HEK293T (cell line): ENCODE results near the gene HSDL2.
"Not testable (repeated sequence)": the region's sequence is repeated elsewhere in the genome, so short reads cannot be mapped to it uniquely, and the experiment has no call there.

Experiments
- CTCF ChIA-PET: fragments of 350-600 bp; formaldehyde crosslinking; extraction: SDS; loops from one replicate; lab custom pipeline; 2021; ENCODE audit warnings: antibody characterized with exemption, inconsistent platforms; lab: Yijun Ruan, JAX
- POLR2A ChIA-PET: fragments of 350-600 bp; formaldehyde crosslinking; extraction: SDS; loops from one replicate; lab custom pipeline; 2020; ENCODE audit warnings: antibody characterized with exemption, inconsistent platforms; lab: Yijun Ruan, JAX
- DNase-seq: peaks from one replicate; pipeline ENCODE4 v3.0.0; 2012; ENCODE audit warnings: mixed read lengths; ENCODE audit errors: extremely low spot score
- ARNT ChIP-seq: fragments of 450-650 bp; IDR thresholded peaks from 2 replicates; pipeline ENCODE4 v1.6.1; 2017; ENCODE audit warnings: mild to moderate bottlenecking
- BHLHE40 ChIP-seq: fragments of 450-650 bp; IDR thresholded peaks from 2 replicates; pipeline ENCODE4 v1.6.1; 2016; ENCODE audit warnings: mild to moderate bottlenecking, moderate library complexity, borderline replicate concordance
- CTBP1 ChIP-seq: fragments of 450-650 bp; IDR thresholded peaks from 2 replicates; pipeline ENCODE4 v1.6.1; 2016; ENCODE audit warnings: borderline replicate concordance
- ELF4 ChIP-seq: fragments of 450-650 bp; IDR thresholded peaks from 2 replicates; pipeline ENCODE4 v1.6.1; 2017; ENCODE audit warnings: antibody characterized with exemption
- FOXA1 ChIP-seq: fragments of 450-650 bp; IDR thresholded peaks from 2 replicates; pipeline ENCODE4 v1.6.1; 2016; ENCODE audit warnings: mild to moderate bottlenecking
- FOXK2 ChIP-seq: fragments of 450-650 bp; IDR thresholded peaks from 2 replicates; pipeline ENCODE4 v1.6.1; 2016; ENCODE audit warnings: mild to moderate bottlenecking
- FOXM1 ChIP-seq: fragments of 450-650 bp; IDR thresholded peaks from 2 replicates; pipeline ENCODE4 v1.6.1; 2017; ENCODE audit warnings: mild to moderate bottlenecking, borderline replicate concordance
- HDGF ChIP-seq: fragments of 450-650 bp; IDR thresholded peaks from 2 replicates; pipeline ENCODE4 v1.6.1; 2017; ENCODE audit warnings: antibody characterized with exemption, borderline replicate concordance
- L3MBTL2 ChIP-seq: fragments of 450-650 bp; conservative IDR thresholded peaks from 2 replicates; pipeline ENCODE4 v1.6.1; 2016; ENCODE audit warnings: mild to moderate bottlenecking
- LEF1 ChIP-seq: fragments of 450-650 bp; IDR thresholded peaks from 2 replicates; pipeline ENCODE4 v1.6.1; 2017; ENCODE audit warnings: mild to moderate bottlenecking, borderline replicate concordance
- NFRKB ChIP-seq: fragments of 450-650 bp; IDR thresholded peaks from 2 replicates; pipeline ENCODE4 v1.6.1; 2016; ENCODE audit warnings: mild to moderate bottlenecking, moderate library complexity
- SP1 ChIP-seq: fragments of 450-650 bp; IDR thresholded peaks from 2 replicates; pipeline ENCODE4 v1.6.1; 2017
- SUZ12 ChIP-seq: fragments of 450-650 bp; IDR thresholded peaks from 2 replicates; pipeline ENCODE4 v1.6.1; 2016; ENCODE audit warnings: mild to moderate bottlenecking
- TARDBP ChIP-seq: fragments of 450-650 bp; IDR thresholded peaks from 2 replicates; pipeline ENCODE4 v1.6.1; 2016
- ZNF384 ChIP-seq: fragments of 450-650 bp; IDR thresholded peaks from 2 replicates; pipeline ENCODE4 v1.6.1; 2016
- TF ChIP-seq, protein P1 (sequence below): fragments of 450-650 bp; IDR thresholded peaks from 2 replicates; pipeline ENCODE4 v1.6.1; 2016

The HSDL2 gene

DNA sequence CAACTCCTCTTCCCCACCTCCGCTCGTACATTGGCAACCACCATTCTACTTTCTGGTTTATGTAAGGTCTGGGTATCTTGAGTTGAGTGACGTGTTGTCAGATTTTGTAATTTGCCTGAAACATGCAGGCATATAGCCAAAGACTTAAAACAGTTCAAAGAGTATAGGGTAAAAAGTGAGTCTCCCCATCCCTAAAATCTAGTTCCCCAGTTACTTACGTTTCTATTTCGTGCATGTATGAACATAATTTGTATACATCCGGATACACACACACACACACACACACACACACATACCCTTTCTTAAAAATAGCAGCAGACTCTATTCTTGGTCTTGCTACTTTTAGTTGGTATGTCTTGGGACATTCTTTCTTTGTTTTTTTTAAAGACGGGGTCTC, 915 bp downstream of the HSDL2 start:
- ChIA-PET POLR2A (interaction anchor here (0.8 to 2.7 kb wide), 2 partner anchors 105 to 108 kb away, joined by 4 to 25 read pairs; partner anchors contain the start of gene KIAA1958), CTCF (no interaction called here)
- TF ChIP-seq ARNT, result no peak
- TF ChIP-seq, protein P1, sequence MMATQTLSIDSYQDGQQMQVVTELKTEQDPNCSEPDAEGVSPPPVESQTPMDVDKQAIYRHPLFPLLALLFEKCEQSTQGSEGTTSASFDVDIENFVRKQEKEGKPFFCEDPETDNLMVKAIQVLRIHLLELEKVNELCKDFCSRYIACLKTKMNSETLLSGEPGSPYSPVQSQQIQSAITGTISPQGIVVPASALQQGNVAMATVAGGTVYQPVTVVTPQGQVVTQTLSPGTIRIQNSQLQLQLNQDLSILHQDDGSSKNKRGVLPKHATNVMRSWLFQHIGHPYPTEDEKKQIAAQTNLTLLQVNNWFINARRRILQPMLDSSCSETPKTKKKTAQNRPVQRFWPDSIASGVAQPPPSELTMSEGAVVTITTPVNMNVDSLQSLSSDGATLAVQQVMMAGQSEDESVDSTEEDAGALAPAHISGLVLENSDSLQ, result peak; percentile 84
- TF ChIP-seq L3MBTL2, result no peak
- TF ChIP-seq LEF1, result no peak
- no peak for DNase-seq

DNA sequence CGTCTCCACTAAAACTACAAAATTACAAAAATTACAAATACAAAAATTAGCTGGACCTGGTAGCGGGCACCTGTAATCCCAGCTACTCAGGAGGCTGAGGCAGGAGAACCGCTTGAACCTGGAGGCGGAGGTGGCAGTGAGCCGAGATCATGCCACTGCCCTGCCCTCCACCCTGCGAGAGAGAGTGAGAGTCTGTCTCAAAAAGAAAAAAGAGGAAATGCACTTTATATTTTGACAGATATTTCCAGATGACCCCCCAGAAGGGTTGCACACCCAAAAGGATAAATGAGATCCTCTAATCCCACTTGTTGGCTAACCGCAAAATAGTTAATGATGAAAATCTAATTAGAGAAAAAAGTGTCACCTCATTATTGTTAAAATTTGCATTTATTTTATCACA, 2.2 kb downstream of the HSDL2 start:
- DNase-seq, result no peak
- no peak for TF ChIP-seq LEF1
- ChIA-PET POLR2A (no interaction called here), CTCF (no interaction called here)

DNA sequence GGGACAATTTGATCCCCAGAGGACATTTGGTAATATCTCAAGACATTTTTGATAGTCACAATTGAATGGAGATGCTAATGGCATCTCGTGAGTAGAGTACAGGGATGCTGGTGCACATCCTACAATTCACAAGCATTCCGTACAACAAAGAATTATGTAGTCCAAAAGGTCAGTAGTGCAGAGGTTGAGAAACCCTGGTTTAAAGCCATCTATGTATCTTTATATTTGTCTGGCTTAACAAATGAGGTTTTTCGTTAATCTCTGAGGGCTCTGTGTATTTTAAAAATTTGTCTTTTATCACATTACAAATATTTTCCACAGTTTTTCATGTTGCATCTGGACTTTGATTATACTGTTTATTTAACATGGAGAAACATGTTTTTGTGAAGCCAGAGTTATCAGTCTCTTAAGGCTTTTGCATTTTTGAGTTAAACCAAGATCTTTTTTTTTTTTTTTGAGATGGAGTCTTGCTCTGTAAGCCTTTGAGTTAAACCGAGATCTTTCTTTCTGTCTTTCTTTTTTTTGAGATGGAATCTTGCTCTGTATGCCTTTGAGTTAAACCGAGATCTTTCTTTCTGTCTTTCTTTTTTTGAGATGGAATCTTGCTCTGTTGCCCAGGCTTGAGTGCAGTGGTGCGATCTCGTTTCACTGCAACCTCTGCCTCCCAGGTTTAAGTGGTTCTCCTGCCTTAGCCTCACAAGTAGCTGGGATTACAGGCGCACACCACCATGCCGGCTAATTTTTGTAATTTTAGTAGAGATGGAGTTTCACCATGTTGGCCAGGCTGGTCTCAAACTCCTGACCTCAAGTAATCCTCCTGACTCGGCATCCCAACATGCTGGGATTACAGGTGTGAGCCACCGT, 2.8 kb downstream of the HSDL2 start:
- TF ChIP-seq ZNF384 (no peak), FOXA1 (no peak), HDGF (no peak), SUZ12 (no peak), ELF4 (no peak), L3MBTL2 (no peak), CTBP1 (no peak), SP1 (no peak), FOXK2 (no peak), NFRKB (no peak), BHLHE40 (no peak), ARNT (no peak), TARDBP (no peak), LEF1 (no peak), FOXM1 (no peak)
- TF ChIP-seq, protein P1, result no peak
- POLR2A ChIA-PET, result interaction anchor here (0.6 kb wide), 1 partner anchor 53 kb away, joined by 4 read pairs; no protein-coding TSS in a partner anchor
- DNase-seq, result no peak
- CTCF ChIA-PET, result interaction anchor here (0.5 kb wide), 1 partner anchor 34 kb away, joined by 12 read pairs; no protein-coding TSS in a partner anchor

DNA sequence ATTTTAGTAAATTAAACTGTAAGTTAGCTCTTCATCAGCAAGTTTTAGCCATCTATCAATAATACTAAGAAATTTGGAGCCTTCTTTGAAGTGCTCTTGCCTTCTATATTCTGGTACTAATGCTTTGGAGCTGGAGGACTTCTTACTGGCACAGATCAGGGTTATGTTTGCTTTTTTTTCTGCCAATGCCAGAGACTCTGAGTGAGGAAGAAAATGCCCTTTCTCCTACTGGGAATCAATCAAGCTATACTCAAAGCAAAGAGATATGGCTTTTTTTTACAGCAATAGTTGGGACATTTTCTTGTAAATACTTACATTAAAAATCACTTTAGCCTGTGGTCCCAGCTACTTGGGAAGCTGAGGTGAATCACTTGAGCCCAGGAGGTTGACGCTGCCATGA, 4.3 kb downstream of the HSDL2 start:
- no peak for TF ChIP-seq TARDBP
- TF ChIP-seq, protein P1, result no peak
- TF ChIP-seq FOXM1, result no peak
- no peak for TF ChIP-seq NFRKB
- TF ChIP-seq SUZ12, result no peak
- no peak for TF ChIP-seq ARNT
- no peak for TF ChIP-seq LEF1
- TF ChIP-seq FOXK2, result no peak
- no peak for TF ChIP-seq BHLHE40
- TF ChIP-seq ZNF384, result no peak
- TF ChIP-seq SP1, result no peak
- no peak for TF ChIP-seq L3MBTL2
- no peak for TF ChIP-seq ELF4
- ChIA-PET POLR2A (no interaction called here), CTCF (interaction anchor here (0.5 kb wide), 2 partner anchors 316 to 1454 kb away, joined by 3 read pairs; no protein-coding TSS in a partner anchor)
- no peak for DNase-seq

DNA sequence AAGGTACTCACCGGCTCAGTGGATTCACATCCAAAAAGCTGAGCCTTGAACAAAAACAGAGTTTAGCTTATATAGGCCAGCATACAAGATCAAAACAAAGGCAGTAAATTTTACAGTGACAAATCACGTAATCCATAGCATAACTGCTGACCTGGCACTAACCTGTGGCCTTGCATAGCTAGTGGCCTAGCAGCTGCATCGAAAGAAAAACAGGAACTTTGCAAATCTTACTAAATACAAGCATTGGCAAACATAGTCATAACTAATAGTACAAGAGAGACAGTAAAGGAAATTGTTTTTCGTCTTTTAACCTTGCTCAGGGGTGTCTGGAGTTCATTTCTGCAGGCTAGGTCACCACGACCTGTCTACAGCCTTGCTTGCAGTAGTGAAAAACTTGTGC, 4.8 kb downstream of the HSDL2 start:
- DNase-seq, result no peak
- TF ChIP-seq, protein P1, result peak; percentile 47; the same call in 1 of the 2 replicates
- TF ChIP-seq HDGF, result no peak
- TF ChIP-seq LEF1, result no peak
- no peak for TF ChIP-seq ELF4
- TF ChIP-seq FOXK2, result no peak
- ChIA-PET CTCF (no interaction called here), POLR2A (no interaction called here)

DNA sequence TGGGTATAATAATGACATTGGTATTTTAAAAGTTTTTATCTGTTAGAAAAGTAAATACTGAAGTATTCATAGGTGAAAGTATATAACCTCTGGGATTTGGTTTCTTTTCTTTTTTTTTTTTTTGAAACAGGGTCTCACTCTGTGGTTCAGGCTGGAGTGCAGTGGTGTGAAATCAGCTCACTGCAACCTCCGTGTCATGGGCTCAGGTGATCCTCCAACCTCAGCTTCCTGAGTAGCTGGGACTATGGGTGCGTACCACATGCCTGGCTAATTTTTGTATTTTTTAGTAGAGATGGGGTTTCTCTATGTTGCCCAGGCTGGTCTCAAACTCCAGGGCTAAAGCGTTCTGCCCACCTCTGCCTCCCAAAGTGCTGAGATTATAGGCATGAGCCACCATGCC, 7.2 kb downstream of the HSDL2 start:
- ChIA-PET CTCF (no interaction called here), POLR2A (no interaction called here)
- no peak for DNase-seq

DNA sequence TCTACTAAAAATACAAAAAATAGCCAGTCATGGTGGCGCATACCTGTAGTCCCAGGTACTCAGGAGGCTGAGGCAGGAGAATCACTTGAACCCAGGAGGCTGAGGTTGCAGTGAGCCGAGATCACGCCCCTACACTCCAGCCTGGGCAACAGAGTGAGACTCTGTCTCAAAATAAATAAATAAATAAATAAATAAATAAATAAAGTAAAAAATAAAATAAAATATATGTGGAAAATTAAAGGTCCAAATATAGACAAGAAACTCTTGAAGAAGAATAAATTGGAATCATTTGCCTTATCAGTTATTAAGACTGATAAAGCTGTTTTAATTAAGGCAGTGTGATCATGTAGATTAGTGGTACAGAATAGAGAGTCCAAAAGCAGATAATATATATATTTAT, 10.0 kb downstream of the HSDL2 start:
- CTCF ChIA-PET, DNase-seq: not testable (repeated sequence)
- POLR2A ChIA-PET, result interaction anchor here (1.9 kb wide), 1 partner anchor 11 kb away, joined by 4 read pairs; no protein-coding TSS in a partner anchor

More for the DNA sequence above, 7.2 kb downstream of the HSDL2 start:
- TF ChIP-seq L3MBTL2 (no peak), FOXM1 (no peak), ELF4 (no peak), FOXA1 (no peak), ARNT (no peak), NFRKB (no peak), TARDBP (no peak), SUZ12 (no peak)

DNA sequence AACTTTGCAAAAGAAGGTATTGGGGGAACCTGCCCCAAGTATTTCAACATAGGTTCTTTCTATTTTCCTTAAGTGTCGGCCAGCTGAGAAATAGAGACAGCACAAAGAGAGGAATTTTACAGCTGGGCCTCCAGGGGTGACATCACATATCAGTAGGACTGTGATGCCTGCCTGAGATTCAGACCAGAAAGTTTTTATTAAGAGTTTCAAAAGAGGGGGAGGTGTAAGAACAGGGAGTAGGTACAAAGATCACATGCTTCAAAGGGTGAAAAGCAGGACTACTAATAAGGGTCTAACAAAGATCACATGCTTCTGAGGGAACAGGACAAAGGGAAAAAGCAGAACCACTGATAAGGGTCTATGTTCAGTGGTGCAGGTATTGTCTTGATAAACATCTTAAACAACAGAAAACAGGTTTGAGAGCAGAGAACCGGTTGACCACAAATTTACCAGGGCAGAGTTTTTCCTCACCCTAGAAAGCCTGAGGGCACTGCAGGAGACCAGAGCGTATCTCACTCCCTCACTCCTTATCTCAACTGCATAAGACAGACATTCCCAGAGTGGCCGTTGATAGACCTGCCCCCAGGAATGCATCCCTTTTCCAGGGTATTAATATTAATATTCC, 12.1 kb downstream of the HSDL2 start:
- CTCF ChIA-PET, DNase-seq, POLR2A ChIA-PET: not testable (repeated sequence)

DNA sequence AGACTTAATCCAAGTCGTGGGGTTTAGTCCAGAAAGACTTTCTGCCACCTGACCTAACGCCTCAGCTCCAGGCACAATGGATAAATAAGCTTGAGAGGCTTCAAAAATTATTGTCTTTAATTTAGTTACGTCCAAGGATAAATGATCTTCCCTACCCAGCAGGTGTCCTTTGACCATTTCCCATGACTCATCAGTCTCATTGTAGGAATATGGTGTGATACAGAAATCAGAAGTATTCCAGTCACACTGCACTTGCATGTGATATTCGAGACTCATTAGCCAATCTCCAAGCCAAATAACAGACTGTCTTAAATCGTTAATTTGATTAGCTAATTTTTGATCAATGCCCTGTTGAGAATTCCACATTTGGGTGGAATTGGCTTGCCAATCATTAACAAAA, 13.2 kb downstream of the HSDL2 start:
- DNase-seq, POLR2A ChIA-PET, CTCF ChIA-PET: not testable (repeated sequence)
